Hematopoietic multipotent progenitor cell treated with erythropoietin and hydrocortisone succinate and interleukin-3 and kit ligand, for 6 days (in vitro differentiated cells): ENCODE measurements around the gene NR2F1.
"Not testable (repeated sequence)": the region's sequence is repeated elsewhere in the genome, so short reads cannot be mapped to it uniquely, and the experiment has no call there.

ENCODE experiments used
- DNase-seq: peaks from one replicate; pipeline ENCODE4 v3.0.0-alpha.2; 2015

NR2F1 gene

GRCh38 chr5:93582677-93583438, at the start of gene NR2F1:
Gene NR2F1 (plus strand): TSS chr5:93583222. CDS start chr5:93585024, 1,802 bp downstream.
- peak; percentile 91 for DNase-seq

GRCh38 chr5:93545872-93546271, 37.1 kb upstream of the NR2F1 start:
- no peak for DNase-seq

- DNase-seq, result not testable (repeated sequence)
Measured at GRCh38 chr5:93549594-93549993, 33.4 kb upstream of the NR2F1 start.

- no peak for DNase-seq
Measured at GRCh38 chr5:93557021-93557604, 25.9 kb upstream of the NR2F1 start.

- DNase-seq, result no peak
Measured at GRCh38 chr5:93566091-93566490, 16.9 kb upstream of the NR2F1 start.

- DNase-seq, result no peak
Measured at GRCh38 chr5:93567424-93567823, 15.6 kb upstream of the NR2F1 start.

GRCh38 chr5:93569300-93570160, 13.5 kb upstream of the NR2F1 start:
- no peak for DNase-seq

GRCh38 chr5:93570294-93571113, 12.5 kb upstream of the NR2F1 start:
- no peak for DNase-seq

- DNase-seq, result no peak
Measured at GRCh38 chr5:93571114-93571949, 11.7 kb upstream of the NR2F1 start.

GRCh38 chr5:93572101-93572607, 10.9 kb upstream of the NR2F1 start:
- DNase-seq, result no peak

- DNase-seq, result no peak
Measured at GRCh38 chr5:93572608-93573353, 10.2 kb upstream of the NR2F1 start.

GRCh38 chr5:93573354-93574351, 9.4 kb upstream of the NR2F1 start:
- no peak for DNase-seq

GRCh38 chr5:93574491-93575305, 8.3 kb upstream of the NR2F1 start:
- no peak for DNase-seq

- no peak for DNase-seq
Measured at GRCh38 chr5:93575461-93576414, 7.3 kb upstream of the NR2F1 start.

- DNase-seq, result no peak
Measured at GRCh38 chr5:93576994-93577853, 5.8 kb upstream of the NR2F1 start.
